ENCODE data around the gene BTG4. TPM values are rescaled to one million over a fixed set of nuclear protein-coding genes. Genes with fewer than 3 reads are reported as not detected.

Gene BTG4
- total RNA-seq, 1 donor from 2014 or later = not detected

GRCh38 chr11:111514216-111515031, 2.2 kb upstream of the BTG4 start, which contains the start of gene HOATZ:
Gene HOATZ, plus strand, starts transcription at chr11:111514778. Its CDS starts 7 bp downstream, at chr11:111514785.
- ATAC-seq (no peak), DNase-seq (ENCODE audit: missing footprints) (no peak)
- intact Hi-C loops (cut with DNase I) = no loop called here

GRCh38 chr11:111513240-111513605, 1.0 kb upstream of the BTG4 start:
- DNase-seq (ENCODE audit: missing footprints) (no peak), ATAC-seq (no peak)
- intact Hi-C loops (cut with DNase I) = no loop called here

- ATAC-seq (no peak), DNase-seq (ENCODE audit: missing footprints) (no peak)
- intact Hi-C loops (cut with DNase I) = no loop called here
Measured at GRCh38 chr11:111510311-111510710, 1.9 kb downstream of the BTG4 start.

- intact Hi-C loops (cut with DNase I) = no loop called here
- ATAC-seq = no peak
- DNase-seq (ENCODE audit: missing footprints) = no peak
Measured at GRCh38 chr11:111502611-111503010, 9.6 kb downstream of the BTG4 start.

- DNase-seq (ENCODE audit: missing footprints) = no peak
- intact Hi-C loops (cut with DNase I) = no loop called here
Measured at GRCh38 chr11:111500481-111500880, 11.7 kb downstream of the BTG4 start.

GRCh38 chr11:111499483-111499882, 12.7 kb downstream of the BTG4 start:
- intact Hi-C loops (cut with DNase I) = no loop called here
- no peak for DNase-seq (ENCODE audit: missing footprints)
- no peak for ATAC-seq

More at GRCh38 chr11:111500481-111500880, 11.7 kb downstream of the BTG4 start:
- no peak for ATAC-seq

GRCh38 chr11:111494040-111494439, 18.1 kb downstream of the BTG4 start:
- no peak for ATAC-seq
- intact Hi-C loops (cut with DNase I) = no loop called here
- no peak for DNase-seq (ENCODE audit: missing footprints)

- no peak for ATAC-seq
- intact Hi-C loops (cut with DNase I) = no loop called here
Measured at GRCh38 chr11:111490496-111490895, 21.7 kb downstream of the BTG4 start.

GRCh38 chr11:111483431-111483830, 28.8 kb downstream of the BTG4 start:
- intact Hi-C loops (cut with DNase I) = no loop called here
- no peak for ATAC-seq

More at GRCh38 chr11:111490496-111490895, 21.7 kb downstream of the BTG4 start:
- no peak for DNase-seq (ENCODE audit: missing footprints)

GRCh38 chr11:111479666-111480065, 32.5 kb downstream of the BTG4 start:
- intact Hi-C loops (cut with DNase I) = no loop called here
- no peak for DNase-seq (ENCODE audit: missing footprints)
- no peak for ATAC-seq

More at GRCh38 chr11:111483431-111483830, 28.8 kb downstream of the BTG4 start:
- no peak for DNase-seq (ENCODE audit: missing footprints)

- ATAC-seq = no peak
- no peak for DNase-seq (ENCODE audit: missing footprints)
- intact Hi-C loops (cut with DNase I) = no loop called here
Measured at GRCh38 chr11:111477898-111478297, 34.3 kb downstream of the BTG4 start.

GRCh38 chr11:111476956-111477355, 35.2 kb downstream of the BTG4 start:
- DNase-seq (ENCODE audit: missing footprints) (no peak), ATAC-seq (no peak)
- intact Hi-C loops (cut with DNase I) = no loop called here

GRCh38 chr11:111476366-111476765, 35.8 kb downstream of the BTG4 start:
- ATAC-seq (no peak), DNase-seq (ENCODE audit: missing footprints) (no peak)
- intact Hi-C loops (cut with DNase I) = no loop called here

- DNase-seq (ENCODE audit: missing footprints) = no peak
- ATAC-seq = no peak
- intact Hi-C loops (cut with DNase I) = no loop called here
Measured at GRCh38 chr11:111474432-111474831, 37.8 kb downstream of the BTG4 start.

GRCh38 chr11:111472228-111472627, 40.0 kb downstream of the BTG4 start:
- ATAC-seq (no peak), DNase-seq (ENCODE audit: missing footprints) (no peak)
- intact Hi-C loops (cut with DNase I) = no loop called here

- no peak for ATAC-seq
- no peak for DNase-seq (ENCODE audit: missing footprints)
- intact Hi-C loops (cut with DNase I) = no loop called here
Measured at GRCh38 chr11:111469200-111469599, 43.0 kb downstream of the BTG4 start.

GRCh38 chr11:111466615-111467014, 45.6 kb downstream of the BTG4 start:
- intact Hi-C loops (cut with DNase I) = no loop called here

GRCh38 chr11:111465400-111465799, 46.8 kb downstream of the BTG4 start:
- DNase-seq (ENCODE audit: missing footprints) (no peak), ATAC-seq (no peak)
- intact Hi-C loops (cut with DNase I) = no loop called here

More at GRCh38 chr11:111466615-111467014, 45.6 kb downstream of the BTG4 start:
- ATAC-seq (no peak), DNase-seq (ENCODE audit: missing footprints) (no peak)

GRCh38 chr11:111463276-111463675, 48.9 kb downstream of the BTG4 start:
- DNase-seq (ENCODE audit: missing footprints) (no peak), ATAC-seq (no peak)
- intact Hi-C loops (cut with DNase I) = no loop called here

GRCh38 chr11:111462329-111462728, 49.9 kb downstream of the BTG4 start:
- DNase-seq (ENCODE audit: missing footprints) = no peak
- ATAC-seq = no peak
- intact Hi-C loops (cut with DNase I) = no loop called here

Measured in Right ventricle myocardium inferior (tissue), 1 donor.